K562 (cell line): Measurements from ENCODE around the gene LRRC38. TPM values are rescaled to one million over a fixed set of nuclear protein-coding genes. Genes with fewer than 3 reads are reported as not detected.

Source experiments
- ATAC-seq: fragments of 200-7000 bp; cut with Tn5 transposase; 3 replicates; pipeline ENCODE4 v1.9.1; 2020; ENCODE audit warnings: moderate library complexity
- BruUV-seq: library from RNA; stranded (reverse); fragments of 400-500 nt; replicated peaks from 2 replicates; lab custom pipeline; 2021; lab: Mats Ljungman, UMichigan
- CTCF ChIA-PET: fragments of 300-600 bp; formaldehyde crosslinking; extraction: SDS; loops from one replicate; lab custom pipeline; 2021; ENCODE audit warnings: low intra/inter-chr PET ratio; lab: Yijun Ruan, JAX
- POLR2A ChIA-PET: fragments of 300-600, 350-650 bp; sonication (Branson Sonifier 250); formaldehyde crosslinking; extraction: SDS; loops from one replicate; lab custom pipeline; 2021; ENCODE audit warnings: antibody characterized with exemption, inconsistent platforms; lab: Yijun Ruan, JAX
- DNase-seq, 4 experiments: peaks; one replicate each; pipeline versions ENCODE4 v3.0.0 to v3.0.0-alpha.2; 2011 to 2018; ENCODE audit warnings: low spot score in 3 of 4, mixed read lengths in 3 of 4; ENCODE audit errors: extremely low read depth in 1 of 4
- FAIRE-seq: peaks from 2 replicates; lab custom pipeline; 2011; peaks lifted over from hg19 to GRCh38; lab: Jason Lieb, UNC
- H2AFZ ChIP-seq: 2 replicates; pipeline ENCODE4 v1.6.0; 2011; ENCODE audit warnings: low read depth, low read length, control low read depth, inconsistent platforms
- H3K27ac ChIP-seq: fragments of 200-600 bp; 3 replicates; pipeline ENCODE4 v1.8.0; 2011; ENCODE audit warnings: low read depth, mild to moderate bottlenecking, control low read depth, inconsistent platforms, low read length, moderate library complexity, mixed read lengths; ENCODE audit errors: extremely low read depth
- H3K27me3 ChIP-seq, 2 experiments: fragments of 300-600 bp in 1 of 2; 2 replicates in 1 of 2; 3 replicates in 1 of 2; pipeline versions ENCODE4 v1.6.0 to v1.8.0; 2011; ENCODE audit warnings: inconsistent platforms in 2 of 2, low read length in 2 of 2, mild to moderate bottlenecking in 1 of 2, mixed read lengths in 1 of 2, moderate library complexity in 1 of 2; ENCODE audit not compliant: control insufficient read depth in 2 of 2, insufficient read depth in 2 of 2
- H3K36me3 ChIP-seq: fragments of 300-600 bp; 3 replicates; pipeline ENCODE4 v1.8.0; 2011; ENCODE audit warnings: mild to moderate bottlenecking, low read length, inconsistent platforms; ENCODE audit not compliant: control insufficient read depth, insufficient read depth
- H3K4me1 ChIP-seq, 2 experiments: fragments of 200-600 bp in 1 of 2; replicated peaks in 1 of 2; 2 replicates in 1 of 2; 3 replicates in 1 of 2; pipeline versions ENCODE4 v1.5.1 to v1.8.0; 2011; ENCODE audit warnings: inconsistent platforms in 2 of 2, low read length in 2 of 2, mild to moderate bottlenecking in 1 of 2, mixed read lengths in 1 of 2, moderate library complexity in 1 of 2; ENCODE audit not compliant: control insufficient read depth in 2 of 2, insufficient read depth in 2 of 2
- H3K4me2 ChIP-seq: 2 replicates; pipeline ENCODE4 v1.6.1; 2011; ENCODE audit warnings: low read length, control low read depth, inconsistent platforms, mixed read lengths; ENCODE audit not compliant: insufficient read depth
- H3K4me3 ChIP-seq: fragments of 200-600 bp; sonication (generic), shearing (Covaris generic); 2 replicates; pipeline ENCODE4 v1.5.1; 2016; ENCODE audit warnings: control low read depth, inconsistent platforms
- H3K79me2 ChIP-seq: fragments of 200-600 bp; 3 replicates; pipeline ENCODE4 v1.8.0; 2011; ENCODE audit warnings: low read length, inconsistent platforms; ENCODE audit not compliant: control insufficient read depth, insufficient read depth
- H3K9ac ChIP-seq, 2 experiments: 2 replicates each; pipeline versions ENCODE4 v1.6.0 to v1.6.1; 2011; ENCODE audit warnings: low read depth in 2 of 2, low read length in 2 of 2, control low read depth in 1 of 2, inconsistent platforms in 1 of 2, mild to moderate bottlenecking in 1 of 2, mixed read lengths in 1 of 2; ENCODE audit not compliant: insufficient read depth in 1 of 2
- H3K9me1 ChIP-seq: one replicate; pipeline ENCODE4 v1.6.0; 2011; ENCODE audit warnings: inconsistent platforms, mild to moderate bottlenecking, low read length, moderate library complexity; ENCODE audit not compliant: control insufficient read depth, insufficient read depth
- H3K9me3 ChIP-seq: replicated peaks from 2 replicates; pipeline ENCODE4 v1.5.1; 2011; ENCODE audit warnings: low read depth, low read length, inconsistent platforms; ENCODE audit not compliant: control insufficient read depth, insufficient read depth
- H4K20me1 ChIP-seq: replicated peaks from 2 replicates; pipeline ENCODE4 v1.6.1; 2011; ENCODE audit warnings: low read length, inconsistent platforms, mixed read lengths; ENCODE audit not compliant: control insufficient read depth, insufficient read depth
- ATF4 ChIP-seq: fragments of 450-650 bp; formaldehyde crosslinking; IDR thresholded peaks from 2 replicates; pipeline ENCODE4 v1.4.0; 2022; ENCODE audit warnings: mild to moderate bottlenecking, moderate library complexity
- EGR1 ChIP-seq: fragments of 450-650 bp; conservative IDR thresholded peaks from 2 replicates; pipeline ENCODE4 v1.6.1; 2017; ENCODE audit warnings: mild to moderate bottlenecking
- GABPB2 ChIP-seq: fragments of 250-450 bp; sonication (Bioruptor Pico); conservative IDR thresholded peaks from 2 replicates; pipeline ENCODE4 v1.5.1; 2021; ENCODE audit warnings: mild to moderate bottlenecking
- HINFP ChIP-seq: fragments of 450-650 bp; conservative IDR thresholded peaks from 2 replicates; pipeline ENCODE4 v1.6.1; 2016; ENCODE audit warnings: missing genetic modification characterization, low read depth, mild to moderate bottlenecking, control low read depth, missing compliant biosample characterization
- NEUROD1 ChIP-seq: fragments of 150-350 bp; IDR thresholded peaks from 2 replicates; pipeline ENCODE4 v1.6.1; 2014; ENCODE audit warnings: borderline replicate concordance, low read length, low read depth; ENCODE audit not compliant: partially characterized antibody
- NFATC3 ChIP-seq: fragments of 450-650 bp; IDR thresholded peaks from 2 replicates; pipeline ENCODE4 v1.6.1; 2017; ENCODE audit warnings: mild to moderate bottlenecking
- PREB ChIP-seq: sonication (generic); formaldehyde crosslinking; IDR thresholded peaks from 2 replicates; pipeline ENCODE4 v1.8.1; 2023; ENCODE audit warnings: mild to moderate bottlenecking, missing genetic modification reagents
- SNAPC5 ChIP-seq: fragments of 250-450 bp; sonication (Bioruptor Pico); IDR thresholded peaks from 2 replicates; pipeline ENCODE4 v1.8.0; 2021; ENCODE audit warnings: moderate library complexity, mild to moderate bottlenecking, inconsistent platforms
- ZBTB5 ChIP-seq: fragments of 450-650 bp; IDR thresholded peaks from 2 replicates; pipeline ENCODE4 v1.6.1; 2017; ENCODE audit warnings: antibody characterized with exemption
- ZBTB7A ChIP-seq: IDR thresholded peaks from 2 replicates; pipeline ENCODE4 v1.6.1; 2011; ENCODE audit warnings: low read depth, mild to moderate bottlenecking, low read length, moderate library complexity, borderline replicate concordance; ENCODE audit not compliant: control insufficient read depth
- ZNF655 ChIP-seq: fragments of 250-450 bp; sonication (Bioruptor Pico); IDR thresholded peaks from 2 replicates; pipeline ENCODE4 v1.5.0; 2021
- ZNF785 ChIP-seq: fragments of 250-450 bp; sonication (Bioruptor Pico); IDR thresholded peaks from 2 replicates; pipeline ENCODE4 v1.4.0; 2020; ENCODE audit warnings: mild to moderate bottlenecking
- whole genome bisulfite sequencing: fragments of 100-300 bp; shearing (Covaris generic); methylation state at CpG from one replicate; pipeline ENCODE4 v1.1.6; 2016; ENCODE audit warnings: low coverage, mixed read lengths; ENCODE audit not compliant: insufficient coverage; ENCODE audit errors: missing lambda C conversion rate; 5-methylcytosine and 5-hydroxymethylcytosine counted together
- in situ Hi-C: fragments of 300-500 bp; cut with MboI; formaldehyde crosslinking; loops from 4 replicates; pipeline ENCODE4 v1.15.0; 2018; ENCODE audit warnings: inconsistent platforms, mixed read lengths
- intact Hi-C: fragments of 100-400 bp; cut with micrococcal nuclease; formaldehyde crosslinking; loops from 2 replicates; pipeline ENCODE4 v1.14.2; 2022
- polyA plus RNA-seq, 8 experiments: library from polyadenylated mRNA; depleted of rRNA in 4 of 8; stranded (reverse) in 5 of 8; unstranded in 3 of 8; fragments of >200 nt; fragmentation: Nextera tagmentation in 2 of 8; fragmentation: Illumina TruSeq in 1 of 8; extraction: Ambion mirVana in 2 of 8; extraction: Trizol in 1 of 8; gene quantifications; 2 replicates each; pipeline versions ENCODE4 v1.2.1 to v1.2.3, GENCODE V29; 2011 to 2014; ENCODE audit warnings: inconsistent platforms in 1 of 8, missing spikeins in 1 of 8
- total RNA-seq, 7 experiments: library from RNA; depleted of rRNA in 6 of 7; stranded (reverse); fragments of >200 nt in 6 of 7; fragmentation: Illumina TruSeq in 2 of 7; extraction: Trizol in 2 of 7; gene quantifications; 2 replicates each; pipeline versions ENCODE4 v1.2.1 to v1.2.3, GENCODE V29; 2011 to 2021; ENCODE audit warnings: low replicate concordance in 1 of 7

Gene LRRC38
- total and polyA plus RNA-seq, 9 of the 15 experiments (the other 6 are each of a cell fraction or from before 2014, with no cell fraction given) = not detected

GRCh38 chr1:13549521-13549920 is 35.7 kb upstream of the LRRC38 start:
- no peaks in the 10 kb centered on the region for H4K20me1 ChIP-seq
- no peak overlapping the region for H3K4me2 ChIP-seq
- FAIRE-seq (no peak), ATAC-seq (no peak), DNase-seq (no peak)
- ChIA-PET CTCF (no interaction called here), POLR2A (interaction anchor here (0.6 to 0.8 kb wide), 2 partner anchors 11 to 1382 kb away, joined by 3 to 4 read pairs; no protein-coding TSS in a partner anchor)
- no peaks in the 10 kb centered on the region for H3K9me3 ChIP-seq
- BruUV-seq = no TSS peak
- peaks cover 5 to 37% of the 10 kb centered on the region in 2 experiments; a peak in 4 of 5 replicates for H3K27me3 ChIP-seq
- H3K4me3 ChIP-seq = no peak overlapping the region
- no peaks in the 10 kb centered on the region for H3K79me2 ChIP-seq
- no peaks in the 10 kb centered on the region for H3K4me1 ChIP-seq
- no peak overlapping the region for H3K9ac ChIP-seq
- 0% methylated on average over 3 of the region's 3 CpGs for WGBS
- no peak overlapping the region for H2AFZ ChIP-seq
- intact Hi-C loops (no loop called here), in situ Hi-C loops (no loop called here)
- H3K9me1 ChIP-seq = no peaks in the 10 kb centered on the region
- H3K27ac ChIP-seq = no peak overlapping the region
- H3K36me3 ChIP-seq = no peaks in the 10 kb centered on the region
- TF ChIP-seq NFATC3 (no peak), HINFP (tag) (no peak), ZBTB5 (no peak), ZBTB7A (no peak), ZNF785 (CRISPR knock-in tag) (no peak), ZNF655 (no peak), PREB (CRISPR knock-in tag) (no peak), SNAPC5 (no peak), NEUROD1 (no peak), ATF4 (CRISPR knock-in tag) (no peak), GABPB2 (CRISPR knock-in tag) (no peak), EGR1 (no peak)
